ENCODE measurements around the gene PPHLN1. TPM values are rescaled to one million over a fixed set of nuclear protein-coding genes. Genes with fewer than 3 reads are reported as not detected.

PPHLN1 gene, protein sequence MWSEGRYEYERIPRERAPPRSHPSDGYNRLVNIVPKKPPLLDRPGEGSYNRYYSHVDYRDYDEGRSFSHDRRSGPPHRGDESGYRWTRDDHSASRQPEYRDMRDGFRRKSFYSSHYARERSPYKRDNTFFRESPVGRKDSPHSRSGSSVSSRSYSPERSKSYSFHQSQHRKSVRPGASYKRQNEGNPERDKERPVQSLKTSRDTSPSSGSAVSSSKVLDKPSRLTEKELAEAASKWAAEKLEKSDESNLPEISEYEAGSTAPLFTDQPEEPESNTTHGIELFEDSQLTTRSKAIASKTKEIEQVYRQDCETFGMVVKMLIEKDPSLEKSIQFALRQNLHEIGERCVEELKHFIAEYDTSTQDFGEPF
- 10 to 100 TPM; 42.0 to 74.3 (median 48.9) TPM for total RNA-seq

DNA sequence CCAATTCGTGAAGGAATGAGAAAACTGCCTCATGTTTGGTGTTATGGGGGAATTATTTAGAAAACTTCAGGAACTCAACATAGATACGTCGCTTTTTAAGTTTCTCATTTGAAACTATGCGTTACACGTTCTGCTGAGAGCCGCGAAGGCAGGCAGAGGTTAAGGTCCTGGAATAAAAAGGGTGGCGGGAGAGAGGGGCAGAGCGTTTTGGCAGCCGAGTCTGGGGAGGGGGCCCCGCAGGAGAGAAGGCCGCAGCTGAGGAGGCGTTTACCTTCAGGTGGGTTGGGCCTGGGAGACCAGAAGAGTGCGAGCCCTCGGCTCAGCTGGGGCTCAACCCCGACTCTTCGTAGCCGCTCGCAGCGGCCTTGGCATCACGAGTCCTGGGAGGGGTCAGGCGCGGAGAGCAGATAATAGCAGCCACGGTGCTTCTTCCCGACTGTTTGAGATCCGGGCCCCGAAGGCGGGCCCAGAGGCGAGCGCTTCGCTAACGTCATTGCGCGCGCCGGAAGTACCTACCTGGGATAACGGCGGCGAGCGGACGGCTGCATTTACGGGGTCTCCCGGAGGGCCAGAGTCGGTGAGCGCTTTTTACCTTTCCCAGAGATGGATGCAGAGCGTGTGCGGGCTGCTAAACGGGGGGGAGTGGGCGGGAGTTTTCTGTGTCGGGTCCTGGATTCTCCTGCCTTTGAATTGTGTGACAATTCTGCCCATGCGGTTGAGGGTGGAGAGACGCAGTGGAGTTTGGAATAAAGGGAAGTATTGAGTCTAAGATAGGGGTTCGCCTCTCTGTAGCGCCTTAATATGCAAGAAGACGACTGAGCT lies at the start of gene PPHLN1, which contains the start of gene ZCRB1:
TSS of gene PPHLN1 (plus strand) at position 515 of the 822 bp plus-strand sequence. CDS start 9,736 bp downstream, outside the sequence.
TSS of gene ZCRB1 (minus strand) at position 442 of the 822 bp plus-strand sequence. CDS start 1,992 bp downstream, outside the sequence.
- Histone ChIP-seq H3K27ac (peak within 1 kb of the TSS; percentile 90), H3K4me3 (peak within 1 kb of the TSS; percentile 89), H3K4me1 (peaks cover 34% of the 10 kb centered on the region), H3K27me3 (no peaks in the 10 kb centered on the region), H3K9me3 (no peaks in the 10 kb centered on the region), H3K36me3 (peaks cover 12% of the 10 kb centered on the region)
- peak; percentile 87 to 90 for DNase-seq (ENCODE audit: low spot score in 2 of 2)
- TF ChIP-seq POLR2AphosphoS5 (IDR thresholded peaks at IDR 0.05) (peak in 1 of 3 donors; percentile 70), EP300 (IDR thresholded peaks at IDR 0.05) (no peak), POLR2A (IDR thresholded peaks at IDR 0.05) (peak in 1 of 2 donors; percentile 81)
- TF ChIP-seq, protein P1, sequence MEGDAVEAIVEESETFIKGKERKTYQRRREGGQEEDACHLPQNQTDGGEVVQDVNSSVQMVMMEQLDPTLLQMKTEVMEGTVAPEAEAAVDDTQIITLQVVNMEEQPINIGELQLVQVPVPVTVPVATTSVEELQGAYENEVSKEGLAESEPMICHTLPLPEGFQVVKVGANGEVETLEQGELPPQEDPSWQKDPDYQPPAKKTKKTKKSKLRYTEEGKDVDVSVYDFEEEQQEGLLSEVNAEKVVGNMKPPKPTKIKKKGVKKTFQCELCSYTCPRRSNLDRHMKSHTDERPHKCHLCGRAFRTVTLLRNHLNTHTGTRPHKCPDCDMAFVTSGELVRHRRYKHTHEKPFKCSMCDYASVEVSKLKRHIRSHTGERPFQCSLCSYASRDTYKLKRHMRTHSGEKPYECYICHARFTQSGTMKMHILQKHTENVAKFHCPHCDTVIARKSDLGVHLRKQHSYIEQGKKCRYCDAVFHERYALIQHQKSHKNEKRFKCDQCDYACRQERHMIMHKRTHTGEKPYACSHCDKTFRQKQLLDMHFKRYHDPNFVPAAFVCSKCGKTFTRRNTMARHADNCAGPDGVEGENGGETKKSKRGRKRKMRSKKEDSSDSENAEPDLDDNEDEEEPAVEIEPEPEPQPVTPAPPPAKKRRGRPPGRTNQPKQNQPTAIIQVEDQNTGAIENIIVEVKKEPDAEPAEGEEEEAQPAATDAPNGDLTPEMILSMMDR (IDR thresholded peaks at IDR 0.05): no peak
- under 1% methylated on average over 37 of the region's 55 CpGs for WGBS

DNA sequence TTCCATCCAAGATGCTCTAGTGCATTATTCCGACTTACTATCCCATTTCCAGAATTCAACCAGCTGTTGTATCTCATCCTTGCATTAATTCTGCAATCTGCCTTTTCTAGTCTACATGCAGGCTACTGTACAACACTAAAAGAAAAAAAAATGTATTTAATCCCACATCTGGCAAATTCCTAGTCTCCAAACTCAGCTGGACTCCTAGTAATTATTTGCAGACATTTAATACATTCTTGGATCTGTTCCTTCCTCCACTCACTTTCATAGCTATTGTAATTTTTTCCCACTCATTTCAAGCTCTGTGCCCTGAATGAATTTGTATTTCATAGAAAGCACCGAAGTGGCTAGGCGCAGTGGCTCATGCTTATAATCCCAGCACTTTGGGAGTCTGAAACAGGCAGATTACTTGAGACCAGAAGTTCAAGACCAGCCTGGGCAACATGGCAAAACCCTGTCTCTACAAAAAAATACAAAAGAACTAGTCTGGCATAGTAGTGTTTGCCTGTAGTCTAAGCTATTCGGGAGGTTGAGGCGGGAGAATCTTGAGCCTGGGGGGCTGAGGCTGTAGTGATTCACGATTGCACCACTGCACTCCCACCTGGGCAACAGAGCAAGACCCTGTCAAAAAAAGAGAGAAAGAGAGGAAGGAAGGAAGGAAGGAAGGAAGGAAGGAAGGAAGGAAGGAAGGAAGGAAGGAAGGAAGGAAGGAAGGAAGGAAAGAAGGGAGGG lies 48.4 kb upstream of the PPHLN1 start:
- WGBS: 74% methylated on average over 6 of the region's 6 CpGs
- Histone ChIP-seq H3K27ac (no peak overlapping the region), H3K27me3 (no peaks in the 10 kb centered on the region), H3K9me3 (no peaks in the 10 kb centered on the region), H3K4me3 (no peak overlapping the region), H3K4me1 (no peaks in the 10 kb centered on the region), H3K36me3 (no peaks in the 10 kb centered on the region)
- TF ChIP-seq POLR2A (IDR thresholded peaks at IDR 0.05) (no peak), POLR2AphosphoS5 (IDR thresholded peaks at IDR 0.05) (no peak), EP300 (IDR thresholded peaks at IDR 0.05) (no peak)
- TF ChIP-seq, protein P1 (IDR thresholded peaks at IDR 0.05): no peak
- no peak for DNase-seq (ENCODE audit: low spot score in 2 of 2)

DNA sequence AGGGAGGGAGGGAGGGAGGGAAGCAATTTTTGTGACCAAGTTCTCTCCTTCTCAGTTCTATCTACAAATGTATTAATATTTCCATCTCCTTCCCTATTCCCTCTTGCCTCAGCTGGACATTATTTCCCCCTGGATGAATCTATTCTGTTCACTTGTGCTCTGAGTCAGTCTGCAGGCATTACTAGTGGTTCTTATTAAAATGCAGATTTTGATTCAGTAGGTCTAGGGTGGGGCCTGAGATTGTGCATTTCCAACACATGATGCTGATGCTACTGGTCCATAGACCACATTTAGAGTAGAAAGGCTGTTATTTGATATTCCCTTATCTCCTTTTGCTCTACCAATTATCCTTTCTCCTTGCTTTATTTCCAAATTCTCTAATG lies 47.8 kb upstream of the PPHLN1 start:
- no peak overlapping the region for H3K4me3 ChIP-seq
- no peaks in the 10 kb centered on the region for H3K27me3 ChIP-seq
- no peak for DNase-seq (ENCODE audit: low spot score in 2 of 2)
- no peaks in the 10 kb centered on the region for H3K4me1 ChIP-seq
- TF ChIP-seq, protein P1 (IDR thresholded peaks at IDR 0.05): no peak
- TF ChIP-seq POLR2A (IDR thresholded peaks at IDR 0.05): no peak
- H3K36me3 ChIP-seq: no peaks in the 10 kb centered on the region
- H3K9me3 ChIP-seq: no peaks in the 10 kb centered on the region
- H3K27ac ChIP-seq: no peak overlapping the region

DNA sequence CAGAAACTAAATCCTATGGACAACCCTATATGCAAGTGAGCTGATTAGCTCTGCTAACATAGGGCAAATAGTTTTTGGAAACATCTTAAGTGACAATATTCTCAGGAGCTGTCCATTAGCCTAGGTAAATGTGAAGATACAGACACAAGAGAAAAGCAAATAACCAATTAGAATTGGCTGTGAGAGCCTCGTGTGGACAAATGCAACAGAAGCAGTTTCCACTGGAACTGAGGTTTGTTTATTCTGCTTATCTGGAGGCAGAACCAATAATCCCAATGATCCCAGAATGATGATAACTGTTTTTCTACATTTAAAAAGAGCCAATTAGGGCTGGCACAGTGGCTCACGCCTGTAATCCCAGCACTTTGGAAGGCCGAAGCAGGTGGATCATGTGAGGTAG lies 44.7 kb upstream of the PPHLN1 start:
- TF ChIP-seq EP300 (IDR thresholded peaks at IDR 0.05) (no peak), POLR2AphosphoS5 (IDR thresholded peaks at IDR 0.05) (no peak), POLR2A (IDR thresholded peaks at IDR 0.05) (no peak)
- TF ChIP-seq, protein P1 (IDR thresholded peaks at IDR 0.05): no peak
- no peaks in the 10 kb centered on the region for H3K27me3 ChIP-seq
- H3K4me1 ChIP-seq: no peaks in the 10 kb centered on the region
- DNase-seq (ENCODE audit: low spot score in 2 of 2): no peak
- no peaks in the 10 kb centered on the region for H3K36me3 ChIP-seq
- no peak overlapping the region for H3K27ac ChIP-seq
- 67% methylated on average over 3 of the region's 3 CpGs for WGBS
- H3K9me3 ChIP-seq: no peaks in the 10 kb centered on the region
- H3K4me3 ChIP-seq: no peak overlapping the region
